Mammary epithelial cell (primary cell): ENCODE data around the gene SMIM28.

Experiments used
- CTCF ChIP-seq, 2 donors: IDR thresholded peaks in 1 of 2; conservative IDR thresholded peaks in 1 of 2; 2 replicates each; pipeline ENCODE4 v1.5.1; 2011 to 2012; ENCODE audit warnings: inconsistent platforms in 2 of 2, low read length in 2 of 2, mild to moderate bottlenecking in 2 of 2, control low read depth in 1 of 2, low read depth in 1 of 2; ENCODE audit not compliant: insufficient read depth in 1 of 2; ENCODE audit errors: extremely low read depth in 1 of 2
- EZH2 ChIP-seq: IDR thresholded peaks from 2 replicates; pipeline ENCODE4 v1.6.1; 2012; ENCODE audit warnings: low read length, inconsistent platforms, borderline replicate concordance

GRCh38 chr6:138371452-138371711 is 6.3 kb upstream of the SMIM28 start:
- TF ChIP-seq CTCF (conservative IDR thresholded peaks at IDR 0.05 in 1 of 2, IDR thresholded peaks at IDR 0.05 in 1 of 2; ENCODE audit: extremely low read depth in 1 of 2, insufficient read depth in 1 of 2, low read depth in 1 of 2, low read length in 2 of 2), result no peak
- TF ChIP-seq EZH2, result no peak
